ENCODE results near the gene SF3B2. TPM values are rescaled to one million over a fixed set of nuclear protein-coding genes. Genes with fewer than 3 reads are reported as not detected.
"Not testable (repeated sequence)": the region's sequence is repeated elsewhere in the genome, so short reads cannot be mapped to it uniquely, and the experiment has no call there.

The SF3B2 gene
- total RNA-seq, 4 donors from 2014 or later, result 92.9 to 186 (median 124) TPM

- Histone ChIP-seq H3K4me3 (no peak overlapping the region), H3K4me1 (peaks cover 15 to 34% of the 10 kb centered on the region in 2 donors), H3K9me3 (no peaks in the 10 kb centered on the region), H3K27ac (peak overlapping the region; percentile 5 to 97 (median 47)), H3K27me3 (peaks cover 0 to under 1% (median 0%) of the 10 kb centered on the region in 3 donors), H3K36me3 (peaks cover 2 to 24% of the 10 kb centered on the region in 2 donors)
- DNase-seq (no peak), ATAC-seq (no peak)
- intact Hi-C loops (cut with DNase I; ENCODE audit: low total_unique reads) (no loop called here), in situ Hi-C loops (cut with MboI; ENCODE audit: low sequenced_read_pairs in 4 of 4) (no loop called here)
- no peak for TF ChIP-seq POLR2A (IDR thresholded peaks at IDR 0.05)
These were observed 45.9 kb upstream of the SF3B2 start for GRCh38 chr11:66006134-66006890.

GRCh38 chr11:66006891-66007176 is 45.3 kb upstream of the SF3B2 start:
- ATAC-seq, result no peak
- in situ Hi-C loops (cut with MboI; ENCODE audit: low sequenced_read_pairs in 4 of 4), result no loop called here
- peaks cover 15 to 34% of the 10 kb centered on the region in 2 donors for H3K4me1 ChIP-seq
- H3K4me3 ChIP-seq, result no peak overlapping the region
- peaks cover 2 to 24% of the 10 kb centered on the region in 2 donors for H3K36me3 ChIP-seq
- H3K27me3 ChIP-seq, result peaks cover 3 to 5% (median 4%) of the 10 kb centered on the region in 3 donors
- TF ChIP-seq, protein P1, sequence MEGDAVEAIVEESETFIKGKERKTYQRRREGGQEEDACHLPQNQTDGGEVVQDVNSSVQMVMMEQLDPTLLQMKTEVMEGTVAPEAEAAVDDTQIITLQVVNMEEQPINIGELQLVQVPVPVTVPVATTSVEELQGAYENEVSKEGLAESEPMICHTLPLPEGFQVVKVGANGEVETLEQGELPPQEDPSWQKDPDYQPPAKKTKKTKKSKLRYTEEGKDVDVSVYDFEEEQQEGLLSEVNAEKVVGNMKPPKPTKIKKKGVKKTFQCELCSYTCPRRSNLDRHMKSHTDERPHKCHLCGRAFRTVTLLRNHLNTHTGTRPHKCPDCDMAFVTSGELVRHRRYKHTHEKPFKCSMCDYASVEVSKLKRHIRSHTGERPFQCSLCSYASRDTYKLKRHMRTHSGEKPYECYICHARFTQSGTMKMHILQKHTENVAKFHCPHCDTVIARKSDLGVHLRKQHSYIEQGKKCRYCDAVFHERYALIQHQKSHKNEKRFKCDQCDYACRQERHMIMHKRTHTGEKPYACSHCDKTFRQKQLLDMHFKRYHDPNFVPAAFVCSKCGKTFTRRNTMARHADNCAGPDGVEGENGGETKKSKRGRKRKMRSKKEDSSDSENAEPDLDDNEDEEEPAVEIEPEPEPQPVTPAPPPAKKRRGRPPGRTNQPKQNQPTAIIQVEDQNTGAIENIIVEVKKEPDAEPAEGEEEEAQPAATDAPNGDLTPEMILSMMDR (IDR thresholded peaks at IDR 0.05 in 4 of 5, conservative IDR thresholded peaks at IDR 0.05 in 1 of 5), result no peak
- DNase-seq, result peak in 1 of 2 donors; percentile 51
- H3K27ac ChIP-seq, result peak overlapping the region; percentile 5 to 97 (median 47)
- intact Hi-C loops (cut with DNase I; ENCODE audit: low total_unique reads), result no loop called here
- H3K9me3 ChIP-seq, result no peaks in the 10 kb centered on the region

DNA sequence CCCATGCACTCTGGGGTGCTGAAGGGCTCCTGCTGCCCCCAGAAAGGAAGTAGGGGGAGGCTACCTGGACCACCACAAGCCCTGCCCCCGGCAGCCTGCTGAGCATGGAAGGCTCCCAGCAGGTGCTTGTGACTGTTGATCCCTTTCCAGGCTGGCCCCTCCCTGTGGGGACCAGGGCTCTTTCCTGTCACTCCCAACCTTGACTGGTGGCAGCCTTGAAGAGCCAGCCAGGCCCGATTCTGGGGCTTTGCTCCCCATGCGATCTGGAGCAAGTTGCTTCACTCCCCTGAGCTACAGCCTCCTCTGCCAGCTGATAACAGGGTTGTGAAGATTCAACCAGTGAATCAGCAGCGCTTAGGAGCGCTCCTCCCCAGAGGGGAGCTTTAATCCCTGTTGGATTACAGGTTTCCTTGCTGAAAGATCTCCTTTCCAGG is 44.9 kb upstream of the SF3B2 start:
- peak overlapping the region; percentile 5 to 97 (median 47) for H3K27ac ChIP-seq
- intact Hi-C loops (cut with DNase I; ENCODE audit: low total_unique reads), result no loop called here
- H3K4me1 ChIP-seq, result peaks cover 15 to 34% of the 10 kb centered on the region in 2 donors
- no peak overlapping the region for H3K4me3 ChIP-seq
- H3K9me3 ChIP-seq, result no peaks in the 10 kb centered on the region
- H3K36me3 ChIP-seq, result peaks cover 2 to 24% of the 10 kb centered on the region in 2 donors
- in situ Hi-C loops (cut with MboI; ENCODE audit: low sequenced_read_pairs in 4 of 4), result no loop called here
- TF ChIP-seq, protein P1 (IDR thresholded peaks at IDR 0.05 in 4 of 5, conservative IDR thresholded peaks at IDR 0.05 in 1 of 5), result no peak
- TF ChIP-seq POLR2A (IDR thresholded peaks at IDR 0.05), result no peak
- DNase-seq, result no peak
- no peak for ATAC-seq
- H3K27me3 ChIP-seq, result peaks cover 3 to 9% (median 8%) of the 10 kb centered on the region in 3 donors

GRCh38 chr11:66008095-66008467 is 44.1 kb upstream of the SF3B2 start:
- intact Hi-C loops (cut with DNase I; ENCODE audit: low total_unique reads) (no loop called here), in situ Hi-C loops (cut with MboI; ENCODE audit: low sequenced_read_pairs in 4 of 4) (no loop called here)
- ATAC-seq (no peak), DNase-seq (no peak)
- peaks cover 2 to 24% of the 10 kb centered on the region in 2 donors for H3K36me3 ChIP-seq
- H3K27ac ChIP-seq, result no peak overlapping the region
- no peaks in the 10 kb centered on the region for H3K9me3 ChIP-seq
- TF ChIP-seq, protein P1 (IDR thresholded peaks at IDR 0.05 in 4 of 5, conservative IDR thresholded peaks at IDR 0.05 in 1 of 5), result no peak
- TF ChIP-seq POLR2A (IDR thresholded peaks at IDR 0.05), result no peak
- no peak overlapping the region for H3K4me3 ChIP-seq
- H3K4me1 ChIP-seq, result peaks cover 13 to 32% of the 10 kb centered on the region in 2 donors
- H3K27me3 ChIP-seq, result peaks cover 8 to 15% (median 15%) of the 10 kb centered on the region in 3 donors

DNA sequence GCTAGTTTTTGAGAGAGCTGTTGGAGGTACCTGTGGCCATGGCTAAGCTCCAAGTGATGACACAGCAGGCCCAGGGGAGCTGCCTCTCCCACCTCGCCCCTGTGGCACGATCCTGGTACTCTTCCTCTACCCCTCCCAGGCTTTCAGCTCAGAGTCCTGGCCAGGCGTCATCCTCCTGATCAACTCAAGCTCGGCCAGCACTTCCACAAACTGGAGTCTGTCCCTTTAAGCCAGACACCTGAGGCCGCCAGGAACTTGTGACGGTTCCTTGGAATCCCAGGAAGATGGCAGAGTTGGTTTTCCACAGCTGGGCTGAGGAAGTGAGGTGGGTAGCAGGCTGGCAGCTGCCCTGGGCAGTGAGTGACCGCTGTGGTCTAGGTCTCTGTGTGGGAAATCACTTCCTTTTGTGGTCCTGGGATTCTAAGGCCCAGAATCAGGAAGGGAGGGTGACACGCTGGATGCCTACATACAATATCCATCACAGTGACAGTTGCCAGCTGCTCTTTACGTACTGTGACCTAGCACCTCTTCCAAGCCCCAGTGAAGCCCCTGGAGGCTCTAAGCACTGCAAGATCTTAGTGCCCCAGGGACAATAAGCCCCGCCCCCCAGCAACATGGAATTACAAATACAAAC is 43.6 kb upstream of the SF3B2 start:
- in situ Hi-C loops (cut with MboI; ENCODE audit: low sequenced_read_pairs in 4 of 4), result no loop called here
- no peak overlapping the region for H3K27ac ChIP-seq
- intact Hi-C loops (cut with DNase I; ENCODE audit: low total_unique reads), result no loop called here

DNA sequence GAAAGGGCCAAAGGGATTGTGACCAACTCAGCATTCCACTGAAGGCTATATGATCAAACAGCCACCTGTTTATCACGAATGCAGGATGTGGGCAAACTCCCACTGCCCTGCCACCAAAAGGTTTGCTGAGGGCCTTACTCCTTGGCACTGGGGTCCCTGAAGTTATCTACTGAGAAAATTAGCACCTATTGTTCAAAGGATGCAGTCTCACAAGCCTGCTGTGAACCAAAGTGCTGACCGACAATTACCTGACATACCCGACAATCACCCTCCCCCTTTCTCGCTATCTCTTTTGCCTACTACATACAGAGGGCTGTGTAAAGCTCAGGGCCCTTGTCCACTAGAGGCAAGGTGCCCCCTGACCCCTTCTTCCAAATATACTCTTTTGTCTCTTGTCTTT is 42.1 kb upstream of the SF3B2 start:
- H3K27ac ChIP-seq; H3K36me3 ChIP-seq; H3K4me3 ChIP-seq; H3K9me3 ChIP-seq; in situ Hi-C loops (cut with MboI; ENCODE audit: low sequenced_read_pairs in 4 of 4); ATAC-seq; DNase-seq; intact Hi-C loops (cut with DNase I; ENCODE audit: low total_unique reads): not testable (repeated sequence)
- Histone ChIP-seq H3K27me3 (peaks cover 12 to 18% (median 17%) of the 10 kb centered on the region in 3 donors), H3K4me1 (peaks cover 0 to 17% of the 10 kb centered on the region in 2 donors)

More for the DNA sequence above, 43.6 kb upstream of the SF3B2 start:
- no peak for TF ChIP-seq POLR2A (IDR thresholded peaks at IDR 0.05)
- TF ChIP-seq, protein P1 (IDR thresholded peaks at IDR 0.05 in 4 of 5, conservative IDR thresholded peaks at IDR 0.05 in 1 of 5), result no peak
- Histone ChIP-seq H3K36me3 (peaks cover 2 to 22% of the 10 kb centered on the region in 2 donors), H3K4me1 (peaks cover 8 to 27% of the 10 kb centered on the region in 2 donors), H3K27me3 (peaks cover 12 to 18% (median 17%) of the 10 kb centered on the region in 3 donors), H3K4me3 (no peak overlapping the region), H3K9me3 (no peaks in the 10 kb centered on the region)
- DNase-seq (no peak), ATAC-seq (no peak)
